ENCODE measurements around the gene GPC1. TPM values are rescaled to one million over a fixed set of nuclear protein-coding genes. Genes with fewer than 3 reads are reported as not detected.

Gene GPC1
- total RNA-seq, 1 donor from 2014 or later: 4.5 TPM

GRCh38 chr2:240466579-240467148 is 31.2 kb downstream of the GPC1 start:
- Mint-ChIP-seq H3K4me1 (ENCODE audit: unreplicated experiment) (peaks cover 7% of the 10 kb centered on the region), H3K9me3 (ENCODE audit: unreplicated experiment) (no peaks in the 10 kb centered on the region), H3K27me3 (ENCODE audit: unreplicated experiment) (peaks cover 6% of the 10 kb centered on the region), H3K4me3 (ENCODE audit: unreplicated experiment) (no peak overlapping the region), H3K27ac (ENCODE audit: unreplicated experiment) (no peak overlapping the region), H3K36me3 (ENCODE audit: low read depth, unreplicated experiment) (no peaks in the 10 kb centered on the region)
- DNase-seq (ENCODE audit: low spot score): no peak
- TF ChIP-seq CTCF (IDR thresholded peaks at IDR 0.05; ENCODE audit: unreplicated experiment): no peak

DNA sequence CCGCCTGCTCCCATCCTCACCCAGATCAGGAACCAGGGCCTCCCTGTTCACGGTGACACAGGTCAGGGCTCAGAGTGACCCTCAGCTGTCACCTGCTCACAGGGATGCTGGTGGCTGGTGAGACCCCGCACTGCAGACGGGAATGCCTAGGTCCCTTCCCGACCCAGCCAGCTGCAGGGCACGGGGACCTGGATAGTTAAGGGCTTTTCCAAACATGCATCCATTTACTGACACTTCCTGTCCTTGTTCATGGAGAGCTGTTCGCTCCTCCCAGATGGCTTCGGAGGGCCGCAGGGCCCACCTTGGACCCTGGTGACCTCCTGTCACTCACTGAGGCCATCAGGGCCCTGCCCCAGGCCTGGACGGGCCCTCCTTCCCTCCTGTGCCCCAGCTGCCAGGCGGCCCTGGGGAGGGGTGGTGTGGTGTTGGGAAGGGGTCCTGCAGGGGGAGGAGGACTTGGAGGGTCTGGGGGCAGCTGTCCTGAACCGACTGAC is 31.7 kb downstream of the GPC1 start:
- Mint-ChIP-seq H3K36me3 (ENCODE audit: low read depth, unreplicated experiment) (no peaks in the 10 kb centered on the region), H3K4me3 (ENCODE audit: unreplicated experiment) (no peak overlapping the region), H3K4me1 (ENCODE audit: unreplicated experiment) (peaks cover 7% of the 10 kb centered on the region), H3K27ac (ENCODE audit: unreplicated experiment) (no peak overlapping the region), H3K9me3 (ENCODE audit: unreplicated experiment) (no peaks in the 10 kb centered on the region), H3K27me3 (ENCODE audit: unreplicated experiment) (peaks cover 6% of the 10 kb centered on the region)
- no peak for DNase-seq (ENCODE audit: low spot score)
- TF ChIP-seq CTCF (IDR thresholded peaks at IDR 0.05; ENCODE audit: unreplicated experiment): no peak

DNA sequence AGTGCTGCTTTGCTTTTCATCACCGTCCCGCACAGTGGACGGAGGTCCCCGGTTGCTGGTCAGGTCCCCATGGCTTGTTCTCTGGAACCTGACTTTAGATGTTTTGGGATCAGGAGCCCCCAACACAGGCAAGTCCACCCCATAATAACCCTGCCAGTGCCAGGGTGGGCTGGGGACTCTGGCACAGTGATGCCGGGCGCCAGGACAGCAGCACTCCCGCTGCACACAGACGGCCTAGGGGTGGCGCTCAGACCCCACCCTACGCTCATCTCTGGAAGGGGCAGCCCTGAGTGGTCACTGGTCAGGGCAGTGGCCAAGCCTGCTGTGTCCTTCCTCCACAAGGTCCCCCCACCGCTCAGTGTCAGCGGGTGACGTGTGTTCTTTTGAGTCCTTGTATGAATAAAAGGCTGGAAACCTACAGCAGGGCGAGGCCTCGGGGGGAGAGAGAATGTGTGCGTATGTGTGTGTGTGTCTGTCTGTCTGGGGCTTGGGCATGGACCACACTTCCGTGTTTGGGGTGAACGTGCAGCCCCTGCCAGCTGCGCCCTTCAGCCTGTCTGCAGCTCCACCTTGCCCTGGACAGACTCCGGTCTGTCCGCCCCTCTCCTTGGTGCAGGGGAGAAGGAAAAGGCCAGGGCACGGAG is 32.3 kb downstream of the GPC1 start:
- Mint-ChIP-seq H3K4me3 (ENCODE audit: unreplicated experiment) (no peak overlapping the region), H3K9me3 (ENCODE audit: unreplicated experiment) (no peaks in the 10 kb centered on the region)

DNA sequence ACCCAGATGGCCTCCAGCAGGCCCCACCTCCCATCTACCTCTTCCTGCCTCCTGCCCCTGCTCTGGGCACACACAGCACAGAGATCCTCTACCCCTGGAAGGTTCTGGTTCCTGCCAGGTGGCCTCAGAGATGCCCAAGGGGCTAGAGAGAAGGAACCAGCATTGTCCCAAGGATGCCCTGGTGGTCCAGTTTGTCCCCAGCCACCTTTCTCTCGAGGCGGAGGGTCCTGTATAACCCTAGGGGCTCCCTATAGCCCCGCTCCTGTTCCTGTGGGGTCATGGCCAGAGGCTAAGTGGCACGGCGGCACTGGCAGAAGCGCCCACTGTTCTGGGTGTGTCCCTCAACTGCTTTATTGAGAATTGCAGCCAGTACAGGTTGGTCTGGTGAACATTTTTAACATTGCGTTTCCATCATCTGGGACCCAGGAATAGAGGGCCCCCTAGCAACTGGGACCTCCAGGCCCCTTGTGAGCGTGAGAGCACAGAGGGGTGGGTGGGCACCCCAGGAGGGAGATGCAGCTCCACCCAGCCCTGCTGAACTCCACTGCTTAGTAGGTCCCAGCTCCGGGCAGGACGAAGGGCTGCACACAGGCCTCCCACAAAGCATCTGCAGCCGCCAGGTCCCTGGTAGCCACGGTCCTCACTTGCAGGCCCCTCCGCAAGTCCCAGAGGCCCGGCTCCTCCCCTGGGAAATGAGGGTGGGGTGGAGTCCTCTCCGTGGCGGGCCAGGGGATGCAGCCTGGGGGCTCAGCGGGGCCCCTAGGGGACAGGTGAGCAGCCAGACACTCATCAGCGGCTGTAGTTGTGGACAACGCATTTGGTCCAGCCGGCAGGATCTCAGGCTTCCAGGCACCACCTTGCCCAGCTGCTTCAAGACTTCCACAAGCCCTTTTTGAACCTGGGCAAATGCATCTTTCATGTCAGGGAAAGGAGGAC is 33.1 kb downstream of the GPC1 start:
- no peak overlapping the region for H3K4me3 Mint-ChIP-seq (ENCODE audit: unreplicated experiment)
- peaks cover 6% of the 10 kb centered on the region for H3K27me3 Mint-ChIP-seq (ENCODE audit: unreplicated experiment)
- no peak overlapping the region for H3K27ac Mint-ChIP-seq (ENCODE audit: unreplicated experiment)
- H3K9me3 Mint-ChIP-seq (ENCODE audit: unreplicated experiment): no peaks in the 10 kb centered on the region
- DNase-seq (ENCODE audit: low spot score): no peak
- peaks cover 7% of the 10 kb centered on the region for H3K4me1 Mint-ChIP-seq (ENCODE audit: unreplicated experiment)
- H3K36me3 Mint-ChIP-seq (ENCODE audit: low read depth, unreplicated experiment): no peaks in the 10 kb centered on the region
- TF ChIP-seq CTCF (IDR thresholded peaks at IDR 0.05; ENCODE audit: unreplicated experiment): no peak

More for the DNA sequence above, 32.3 kb downstream of the GPC1 start:
- peaks cover 7% of the 10 kb centered on the region for H3K4me1 Mint-ChIP-seq (ENCODE audit: unreplicated experiment)
- no peak for TF ChIP-seq CTCF (IDR thresholded peaks at IDR 0.05; ENCODE audit: unreplicated experiment)
- peaks cover 6% of the 10 kb centered on the region for H3K27me3 Mint-ChIP-seq (ENCODE audit: unreplicated experiment)
- H3K36me3 Mint-ChIP-seq (ENCODE audit: low read depth, unreplicated experiment): no peaks in the 10 kb centered on the region
- H3K27ac Mint-ChIP-seq (ENCODE audit: unreplicated experiment): no peak overlapping the region
- peak; percentile 4 for DNase-seq (ENCODE audit: low spot score)
